VCaP (cell line): ENCODE data around the gene EEF2K.
"Not testable (repeated sequence)": the region's sequence is repeated elsewhere in the genome, so short reads cannot be mapped to it uniquely, and the experiment has no call there.

Experiments
- H3K27ac ChIP-seq: fragments of 450-650 bp; 2 replicates; pipeline ENCODE4 v1.5.1; 2017
- TF ChIP-seq, protein P1 (sequence below): fragments of 450-650 bp; conservative IDR thresholded peaks from 2 replicates; pipeline ENCODE4 v1.5.1; 2017; ENCODE audit warnings: mild to moderate bottlenecking, moderate library complexity

EEF2K gene

GRCh38 chr16:22214889-22215288 is 8.8 kb downstream of the EEF2K start:
- no peak overlapping the region for H3K27ac ChIP-seq
- TF ChIP-seq, protein P1, sequence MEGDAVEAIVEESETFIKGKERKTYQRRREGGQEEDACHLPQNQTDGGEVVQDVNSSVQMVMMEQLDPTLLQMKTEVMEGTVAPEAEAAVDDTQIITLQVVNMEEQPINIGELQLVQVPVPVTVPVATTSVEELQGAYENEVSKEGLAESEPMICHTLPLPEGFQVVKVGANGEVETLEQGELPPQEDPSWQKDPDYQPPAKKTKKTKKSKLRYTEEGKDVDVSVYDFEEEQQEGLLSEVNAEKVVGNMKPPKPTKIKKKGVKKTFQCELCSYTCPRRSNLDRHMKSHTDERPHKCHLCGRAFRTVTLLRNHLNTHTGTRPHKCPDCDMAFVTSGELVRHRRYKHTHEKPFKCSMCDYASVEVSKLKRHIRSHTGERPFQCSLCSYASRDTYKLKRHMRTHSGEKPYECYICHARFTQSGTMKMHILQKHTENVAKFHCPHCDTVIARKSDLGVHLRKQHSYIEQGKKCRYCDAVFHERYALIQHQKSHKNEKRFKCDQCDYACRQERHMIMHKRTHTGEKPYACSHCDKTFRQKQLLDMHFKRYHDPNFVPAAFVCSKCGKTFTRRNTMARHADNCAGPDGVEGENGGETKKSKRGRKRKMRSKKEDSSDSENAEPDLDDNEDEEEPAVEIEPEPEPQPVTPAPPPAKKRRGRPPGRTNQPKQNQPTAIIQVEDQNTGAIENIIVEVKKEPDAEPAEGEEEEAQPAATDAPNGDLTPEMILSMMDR, result no peak

DNA sequence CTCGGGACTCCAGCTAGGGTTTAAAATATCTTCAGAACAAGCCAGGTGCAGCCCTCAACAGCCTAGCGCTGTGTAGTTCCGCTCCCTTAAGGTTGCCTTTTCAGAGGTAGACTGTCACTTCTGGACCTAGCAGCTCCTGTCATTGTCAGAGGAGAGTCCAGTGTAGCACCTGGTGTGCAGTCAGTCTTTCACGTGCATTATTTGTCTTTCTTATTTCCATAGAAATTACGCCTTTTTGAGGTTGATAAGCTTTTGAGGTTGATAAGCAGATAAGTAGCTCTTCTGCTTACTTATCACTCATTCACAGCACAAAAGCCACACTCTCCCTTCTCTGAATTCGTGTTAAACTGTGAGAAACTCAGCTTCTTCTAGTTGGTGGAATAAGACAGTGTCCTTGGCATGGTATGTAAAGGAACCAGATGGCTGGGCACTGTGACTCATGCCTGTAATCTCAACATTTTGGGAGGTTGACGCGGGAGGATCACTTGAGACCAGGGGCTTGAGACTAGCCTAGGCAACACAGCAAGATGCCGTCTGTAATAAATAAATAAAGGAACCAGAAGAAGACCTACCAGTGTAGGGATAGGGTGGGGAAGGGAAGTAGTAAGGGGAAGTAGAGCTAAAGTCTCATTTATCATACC is 10.2 kb downstream of the EEF2K start:
- TF ChIP-seq, protein P1, result no peak
- H3K27ac ChIP-seq, result no peak overlapping the region

GRCh38 chr16:22216832-22217225 is 10.8 kb downstream of the EEF2K start:
- not testable (repeated sequence) for H3K27ac ChIP-seq

DNA sequence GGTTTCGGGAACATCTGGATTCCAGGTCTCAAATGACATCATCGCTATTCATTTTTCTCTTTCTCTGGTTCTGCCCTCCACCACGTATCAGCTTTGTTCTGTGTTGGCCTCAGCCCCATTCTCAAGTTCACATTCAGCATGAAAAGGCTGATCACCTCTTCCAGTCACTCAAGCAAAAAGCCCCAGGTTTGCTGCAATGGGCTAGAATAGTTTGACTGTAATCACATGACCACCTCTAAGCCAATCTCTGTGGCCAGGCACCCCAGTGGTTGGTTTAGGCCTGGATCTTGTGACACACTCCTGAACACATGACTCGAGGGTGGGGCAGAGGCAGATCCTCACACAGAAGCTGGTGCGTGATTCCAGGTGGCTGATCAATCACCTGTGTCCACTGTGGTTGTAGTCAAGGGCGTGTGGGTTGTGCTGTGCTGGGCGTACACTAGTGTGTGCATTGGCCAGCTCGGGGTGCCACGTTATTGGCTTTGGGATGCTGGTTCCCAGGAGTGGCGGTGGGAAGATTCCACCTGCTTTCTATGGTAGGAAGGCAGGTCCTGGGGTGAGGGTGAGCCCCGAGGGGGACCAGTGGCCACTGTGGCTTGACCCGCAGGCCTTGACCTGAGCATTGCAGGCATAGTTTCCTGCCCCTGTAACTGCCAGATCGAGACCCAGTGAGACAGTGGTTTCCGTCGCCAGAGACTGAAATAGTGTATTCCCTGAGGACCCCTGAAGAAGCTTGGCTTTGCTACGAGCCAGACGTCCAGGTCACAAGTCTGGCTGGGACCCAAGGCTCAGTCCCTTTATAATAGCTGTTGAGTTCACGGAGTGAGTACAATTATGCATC is 12.0 kb downstream of the EEF2K start:
- TF ChIP-seq, protein P1, result no peak
- H3K27ac ChIP-seq, result no peak overlapping the region

DNA sequence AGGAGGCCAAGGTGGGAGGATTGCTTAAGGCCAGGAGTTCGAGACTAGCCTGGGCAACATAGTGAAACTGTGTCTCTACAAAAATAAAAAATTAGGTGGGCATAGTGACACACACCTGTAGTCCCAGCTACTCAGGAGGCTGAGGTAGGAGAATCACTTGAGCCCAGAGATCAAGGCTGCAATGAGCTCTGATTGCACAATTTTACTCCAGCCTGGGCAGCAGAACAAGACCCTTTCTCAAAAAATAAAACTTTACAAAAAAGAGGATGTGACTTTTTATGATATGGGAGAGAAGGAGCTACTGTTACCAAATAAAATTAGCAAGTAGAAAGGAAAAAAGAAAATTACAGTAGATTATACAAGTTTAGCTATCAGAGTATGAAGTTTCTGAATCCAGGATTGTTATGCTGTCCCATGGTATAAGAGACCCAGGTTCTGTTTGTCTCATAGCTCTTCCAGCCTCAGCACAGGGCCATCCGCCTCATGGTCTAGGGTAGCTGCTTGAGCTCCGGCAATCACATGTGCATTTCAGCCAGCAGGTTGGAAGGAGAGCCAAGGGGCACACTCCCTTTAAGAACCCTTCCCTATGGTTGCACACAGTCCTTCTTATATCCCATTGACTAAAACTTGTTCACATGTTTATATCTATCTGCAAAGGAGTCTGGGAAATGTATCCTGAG is 13.5 kb downstream of the EEF2K start:
- TF ChIP-seq, protein P1, result no peak
- no peak overlapping the region for H3K27ac ChIP-seq

DNA sequence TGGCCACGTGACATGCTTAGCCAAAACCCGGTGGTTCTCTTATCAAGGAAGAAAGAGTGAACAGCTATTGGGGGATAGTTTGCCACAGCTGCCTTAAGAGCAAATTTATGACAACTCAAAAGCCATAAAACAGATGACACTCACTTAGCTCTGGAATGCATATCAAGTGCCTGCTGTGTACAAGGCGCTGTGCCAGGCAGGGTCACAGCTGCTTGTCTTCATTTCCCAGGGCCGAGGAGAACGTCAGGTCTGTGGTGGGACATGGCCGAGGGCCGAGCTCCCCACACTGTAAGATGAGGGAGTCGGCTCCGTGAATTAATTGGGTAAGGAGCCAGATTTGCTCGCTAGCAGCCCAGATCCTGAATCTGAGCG is 14.0 kb downstream of the EEF2K start:
- no peak overlapping the region for H3K27ac ChIP-seq
- TF ChIP-seq, protein P1, result no peak

- TF ChIP-seq, protein P1, result no peak
- H3K27ac ChIP-seq, result no peak overlapping the region
Observed at GRCh38 chr16:22220714-22221113, 14.6 kb downstream of the EEF2K start.

GRCh38 chr16:22222006-22222405 is 15.9 kb downstream of the EEF2K start:
- TF ChIP-seq, protein P1, result no peak
- no peak overlapping the region for H3K27ac ChIP-seq
